Eye (tissue), 1 donor: ENCODE measurements around the gene PKP1.

Experiments
- DNase-seq: peaks from one replicate; pipeline ENCODE4 v3.0.0-alpha.2; 2015

PKP1 gene

GRCh38 chr1:201283836-201284553 is 689 bp downstream of the PKP1 start:
- DNase-seq: no peak

- no peak for DNase-seq
Observed at GRCh38 chr1:201284636-201285035, 1.3 kb downstream of the PKP1 start.

- DNase-seq: no peak
Observed at GRCh38 chr1:201285846-201286245, 2.5 kb downstream of the PKP1 start.

- no peak for DNase-seq
Observed at GRCh38 chr1:201286445-201286844, 3.1 kb downstream of the PKP1 start.

GRCh38 chr1:201288007-201288406 is 4.7 kb downstream of the PKP1 start:
- no peak for DNase-seq

GRCh38 chr1:201288765-201289164 is 5.5 kb downstream of the PKP1 start:
- DNase-seq: no peak

- DNase-seq: no peak
Observed at GRCh38 chr1:201290551-201290950, 7.2 kb downstream of the PKP1 start.

GRCh38 chr1:201291916-201292315 is 8.6 kb downstream of the PKP1 start:
- no peak for DNase-seq

GRCh38 chr1:201294876-201295275 is 11.6 kb downstream of the PKP1 start:
- no peak for DNase-seq

- DNase-seq: no peak
Observed at GRCh38 chr1:201295346-201295745, 12.0 kb downstream of the PKP1 start.

GRCh38 chr1:201295861-201296260 is 12.6 kb downstream of the PKP1 start:
- no peak for DNase-seq

GRCh38 chr1:201296352-201296751 is 13.0 kb downstream of the PKP1 start:
- no peak for DNase-seq

- peak; percentile 77 for DNase-seq
Observed at GRCh38 chr1:201298396-201299381, 15.4 kb downstream of the PKP1 start.

- no peak for DNase-seq
Observed at GRCh38 chr1:201299968-201300367, 16.7 kb downstream of the PKP1 start.

GRCh38 chr1:201300641-201301040 is 17.3 kb downstream of the PKP1 start:
- no peak for DNase-seq

- DNase-seq: no peak
Observed at GRCh38 chr1:201302163-201303152, 19.2 kb downstream of the PKP1 start.

GRCh38 chr1:201304126-201304525 is 20.8 kb downstream of the PKP1 start:
- no peak for DNase-seq

GRCh38 chr1:201305815-201306214 is 22.5 kb downstream of the PKP1 start:
- no peak for DNase-seq

GRCh38 chr1:201307231-201307630 is 23.9 kb downstream of the PKP1 start:
- DNase-seq: no peak

- no peak for DNase-seq
Observed at GRCh38 chr1:201307760-201308499, 24.6 kb downstream of the PKP1 start.

GRCh38 chr1:201309416-201309815 is 26.1 kb downstream of the PKP1 start:
- peak; percentile 87 for DNase-seq
